NB4 (cell line): ENCODE measurements around the gene CNTFR.

Experiments
- DNase-seq: peaks from one replicate; pipeline ENCODE4 v3.0.0; 2010; ENCODE audit warnings: low read depth
- H3K4me3 ChIP-seq: one replicate; pipeline ENCODE4 v1.5.1; 2011; ENCODE audit warnings: mild to moderate bottlenecking, low read depth, low read length, moderate library complexity
- MYC ChIP-seq: IDR thresholded peaks from 2 replicates; pipeline ENCODE4 v1.6.1; 2011; ENCODE audit warnings: low read depth, low read length
- POLR2A ChIP-seq: IDR thresholded peaks from 2 replicates; pipeline ENCODE4 v1.6.1; 2011; ENCODE audit warnings: mild to moderate bottlenecking; ENCODE audit not compliant: insufficient read length; ENCODE audit errors: extremely low read depth
- TF ChIP-seq, protein P1 (sequence below): IDR thresholded peaks from 2 replicates; pipeline ENCODE4 v1.6.1; 2011; ENCODE audit warnings: low read depth, low read length
- TF ChIP-seq, protein P2 (sequence below): IDR thresholded peaks from one replicate; pipeline ENCODE4 v1.5.1; 2012; ENCODE audit warnings: low read depth, low read length

Gene CNTFR

DNA sequence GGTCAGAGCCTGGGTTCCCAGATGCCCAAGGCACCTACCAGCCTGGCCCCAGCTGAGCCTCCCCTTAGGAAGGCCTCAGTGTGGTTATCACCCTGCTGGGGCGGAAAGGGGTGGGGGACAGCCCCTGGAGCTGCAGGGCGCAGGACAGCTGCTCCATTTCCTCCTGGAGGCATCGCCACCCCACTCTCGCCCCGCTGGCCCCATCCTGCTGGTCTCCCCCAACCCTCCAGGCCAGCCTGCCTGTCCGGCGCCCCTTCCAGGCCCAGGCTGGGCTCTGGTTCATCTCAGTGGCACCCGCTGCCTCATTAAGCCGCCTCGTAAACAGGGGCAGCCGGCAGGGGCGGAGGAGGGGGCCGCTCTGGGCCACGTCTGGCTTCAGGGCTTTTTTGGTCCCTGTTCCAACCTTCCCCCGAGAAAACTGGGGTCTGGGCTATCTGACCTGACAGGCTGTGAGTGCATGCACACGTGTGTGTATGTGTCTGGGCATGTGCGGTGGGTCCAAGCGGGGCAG lies 36.0 kb downstream of the CNTFR start:
- DNase-seq: no peak
- H3K4me3 ChIP-seq: no peak overlapping the region
- TF ChIP-seq, protein P1, sequence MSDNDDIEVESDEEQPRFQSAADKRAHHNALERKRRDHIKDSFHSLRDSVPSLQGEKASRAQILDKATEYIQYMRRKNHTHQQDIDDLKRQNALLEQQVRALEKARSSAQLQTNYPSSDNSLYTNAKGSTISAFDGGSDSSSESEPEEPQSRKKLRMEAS: no peak
- no peak for TF ChIP-seq POLR2A

DNA sequence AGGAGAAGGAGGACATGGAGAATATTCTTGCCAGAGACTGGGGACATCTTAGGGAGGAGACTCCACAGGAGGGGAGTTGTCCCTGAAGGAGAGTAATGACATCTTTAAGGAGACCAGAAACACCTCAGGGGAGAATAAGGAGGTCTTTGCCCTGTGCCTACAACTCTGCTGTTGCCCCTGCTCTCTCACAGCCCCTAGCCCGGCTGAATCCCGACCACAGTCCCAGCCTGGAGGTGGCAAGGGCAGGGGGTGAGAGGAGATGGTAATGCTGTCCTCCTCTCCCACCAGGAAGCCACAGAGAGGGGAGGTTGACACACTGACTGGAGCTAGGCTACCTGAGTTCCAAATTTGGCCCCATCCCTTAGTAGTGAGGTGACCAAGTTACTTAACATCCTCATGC lies 36.5 kb downstream of the CNTFR start:
- no peak for DNase-seq
- TF ChIP-seq, protein P2, sequence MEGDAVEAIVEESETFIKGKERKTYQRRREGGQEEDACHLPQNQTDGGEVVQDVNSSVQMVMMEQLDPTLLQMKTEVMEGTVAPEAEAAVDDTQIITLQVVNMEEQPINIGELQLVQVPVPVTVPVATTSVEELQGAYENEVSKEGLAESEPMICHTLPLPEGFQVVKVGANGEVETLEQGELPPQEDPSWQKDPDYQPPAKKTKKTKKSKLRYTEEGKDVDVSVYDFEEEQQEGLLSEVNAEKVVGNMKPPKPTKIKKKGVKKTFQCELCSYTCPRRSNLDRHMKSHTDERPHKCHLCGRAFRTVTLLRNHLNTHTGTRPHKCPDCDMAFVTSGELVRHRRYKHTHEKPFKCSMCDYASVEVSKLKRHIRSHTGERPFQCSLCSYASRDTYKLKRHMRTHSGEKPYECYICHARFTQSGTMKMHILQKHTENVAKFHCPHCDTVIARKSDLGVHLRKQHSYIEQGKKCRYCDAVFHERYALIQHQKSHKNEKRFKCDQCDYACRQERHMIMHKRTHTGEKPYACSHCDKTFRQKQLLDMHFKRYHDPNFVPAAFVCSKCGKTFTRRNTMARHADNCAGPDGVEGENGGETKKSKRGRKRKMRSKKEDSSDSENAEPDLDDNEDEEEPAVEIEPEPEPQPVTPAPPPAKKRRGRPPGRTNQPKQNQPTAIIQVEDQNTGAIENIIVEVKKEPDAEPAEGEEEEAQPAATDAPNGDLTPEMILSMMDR: no peak
- TF ChIP-seq, protein P1: no peak
- no peak for TF ChIP-seq POLR2A
- no peak for TF ChIP-seq MYC
- no peak overlapping the region for H3K4me3 ChIP-seq

DNA sequence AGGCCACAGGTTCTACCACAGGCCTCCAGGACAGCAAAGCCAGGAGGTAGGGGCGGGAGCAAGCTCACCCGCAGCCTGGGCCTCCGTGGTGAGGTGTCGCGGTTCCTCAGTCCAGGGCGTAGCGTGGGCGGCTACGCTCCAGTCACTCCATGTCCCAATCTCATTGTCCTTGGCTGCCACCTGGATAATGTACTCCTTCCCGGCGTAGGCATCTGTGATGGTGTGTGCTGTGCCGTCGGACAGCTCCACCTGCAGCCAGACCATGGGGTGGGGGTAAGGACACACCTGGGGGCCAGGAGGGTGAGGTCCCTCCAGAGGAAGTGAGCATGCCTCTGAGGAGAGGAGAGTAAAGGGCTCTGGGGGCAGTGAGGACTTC lies 36.9 kb downstream of the CNTFR start:
- TF ChIP-seq MYC: no peak
- TF ChIP-seq, protein P1: no peak
- no peak for TF ChIP-seq POLR2A
- TF ChIP-seq, protein P2: no peak
- no peak for DNase-seq
- H3K4me3 ChIP-seq: no peak overlapping the region

DNA sequence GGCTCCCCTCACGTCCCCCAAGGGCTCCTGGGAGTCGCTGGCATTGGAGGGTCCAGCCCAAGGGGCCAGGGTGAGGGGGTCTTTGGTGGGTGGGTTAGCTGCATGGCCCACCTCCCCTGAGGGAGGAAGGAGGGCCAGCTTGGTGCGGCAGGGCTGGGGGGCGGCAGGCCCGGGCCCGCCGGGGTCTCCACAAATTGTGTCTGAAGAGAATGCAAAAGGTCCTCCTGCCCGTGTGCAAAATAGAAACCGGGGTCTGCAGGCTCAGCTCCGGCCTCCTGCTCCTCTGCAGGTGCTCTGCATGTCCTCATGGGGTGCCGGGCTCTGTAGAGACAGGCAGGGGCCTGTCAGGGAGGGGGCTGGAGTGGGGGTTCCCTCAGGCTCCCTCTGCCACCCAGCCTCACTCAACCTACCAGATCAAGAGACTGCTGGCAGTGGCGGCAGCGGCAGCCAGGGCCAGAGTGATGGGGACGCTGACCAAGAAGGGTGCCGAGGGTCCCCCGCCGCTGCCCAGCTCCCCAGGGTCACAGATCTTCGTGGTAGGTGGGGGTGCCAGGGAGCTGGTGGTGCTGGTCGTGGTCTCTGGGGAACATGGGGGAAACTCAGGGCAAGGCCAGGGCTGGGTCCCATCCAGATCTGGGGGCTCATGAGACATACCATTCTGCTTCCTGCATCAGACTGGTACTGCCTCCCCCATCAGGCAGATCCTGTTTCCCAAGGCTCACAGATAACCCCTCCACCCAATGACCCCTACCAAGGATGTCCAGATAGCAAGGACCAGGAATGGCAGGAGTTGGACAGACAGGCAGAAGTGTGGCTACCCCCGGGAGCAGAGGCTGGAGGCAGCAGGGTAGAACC lies 37.5 kb downstream of the CNTFR start:
- TF ChIP-seq, protein P2: no peak
- TF ChIP-seq, protein P1: no peak
- TF ChIP-seq MYC (no peak), POLR2A (no peak)

DNA sequence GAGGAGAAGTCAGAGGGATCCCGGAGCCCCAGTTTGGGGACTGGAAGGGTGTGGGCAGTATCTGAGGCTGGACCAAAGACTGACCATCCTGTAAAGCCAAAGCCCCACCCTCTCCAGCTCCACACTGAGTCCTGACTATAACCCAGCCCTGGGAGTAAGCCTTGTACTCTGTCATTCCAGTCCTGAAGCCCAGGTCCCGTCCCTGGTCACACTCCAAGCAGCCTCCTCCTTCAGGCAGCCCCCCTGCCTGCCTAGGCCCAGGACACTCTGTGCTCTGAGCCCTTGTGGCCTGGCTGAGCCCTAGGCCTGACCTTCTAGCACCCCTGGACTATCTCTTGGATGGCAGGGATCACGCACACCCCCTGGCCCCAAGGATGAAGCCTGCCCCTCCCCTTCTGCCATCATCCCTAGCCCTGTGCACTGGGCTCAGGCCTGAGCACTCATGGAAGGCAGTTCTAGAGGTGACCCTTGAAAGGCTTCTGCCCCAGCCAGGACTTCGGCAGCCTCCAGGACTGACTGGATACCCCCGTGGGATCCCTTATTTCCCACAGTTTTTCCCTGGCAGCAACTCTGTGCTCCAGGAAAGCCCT lies 38.7 kb downstream of the CNTFR start:
- DNase-seq: no peak
- no peak overlapping the region for H3K4me3 ChIP-seq
- TF ChIP-seq, protein P1: no peak
- TF ChIP-seq POLR2A (no peak), MYC (no peak)
- TF ChIP-seq, protein P2: no peak

More for the DNA sequence above, 37.5 kb downstream of the CNTFR start:
- H3K4me3 ChIP-seq: no peak overlapping the region
- no peak for DNase-seq

DNA sequence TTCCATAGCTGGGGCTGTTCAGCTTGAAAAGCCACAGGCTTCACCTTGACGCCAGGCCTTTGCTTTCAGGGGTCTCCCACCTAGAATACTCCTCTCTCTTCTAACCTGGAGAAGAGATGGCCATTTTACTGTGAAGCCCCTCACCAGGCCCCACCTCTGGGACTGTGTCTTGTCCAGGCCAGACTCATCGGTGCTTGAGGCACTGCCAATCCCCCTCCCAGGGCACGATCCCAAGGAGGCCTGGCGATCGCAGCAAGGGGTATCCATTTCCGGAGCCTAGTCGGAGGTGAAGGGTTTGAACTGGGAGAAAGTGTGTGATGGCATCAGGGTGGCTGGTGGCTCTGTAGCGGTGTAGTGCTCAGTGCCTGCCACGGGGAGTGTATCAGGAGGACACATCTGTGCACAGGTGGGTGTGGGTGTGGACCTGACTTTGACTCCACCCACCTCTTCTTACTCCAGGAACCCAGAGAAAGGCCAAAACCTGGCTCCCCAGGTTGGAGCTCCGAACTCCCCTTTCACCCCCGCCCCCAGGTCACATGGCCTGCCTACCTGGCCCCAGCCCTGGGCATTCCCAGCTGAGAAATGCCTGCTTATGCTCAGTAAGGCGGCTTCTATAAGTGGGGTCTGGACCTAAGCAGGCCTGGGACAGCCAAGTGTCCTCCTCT lies 39.4 kb downstream of the CNTFR start:
- no peak for DNase-seq

More for the DNA sequence above, 39.4 kb downstream of the CNTFR start:
- H3K4me3 ChIP-seq: no peak overlapping the region
- TF ChIP-seq POLR2A (no peak), MYC (no peak)
- TF ChIP-seq, protein P2: no peak
- TF ChIP-seq, protein P1: no peak
